ENCODE data around the gene AP1G2. TPM values are rescaled to one million over a fixed set of nuclear protein-coding genes. Genes with fewer than 3 reads are reported as not detected.

AP1G2 gene
- total and polyA plus RNA-seq, 2 of the 13 experiments (the other 11 are each of a cell fraction or from before 2014, with no cell fraction given), result 96.9 to 611 TPM

DNA sequence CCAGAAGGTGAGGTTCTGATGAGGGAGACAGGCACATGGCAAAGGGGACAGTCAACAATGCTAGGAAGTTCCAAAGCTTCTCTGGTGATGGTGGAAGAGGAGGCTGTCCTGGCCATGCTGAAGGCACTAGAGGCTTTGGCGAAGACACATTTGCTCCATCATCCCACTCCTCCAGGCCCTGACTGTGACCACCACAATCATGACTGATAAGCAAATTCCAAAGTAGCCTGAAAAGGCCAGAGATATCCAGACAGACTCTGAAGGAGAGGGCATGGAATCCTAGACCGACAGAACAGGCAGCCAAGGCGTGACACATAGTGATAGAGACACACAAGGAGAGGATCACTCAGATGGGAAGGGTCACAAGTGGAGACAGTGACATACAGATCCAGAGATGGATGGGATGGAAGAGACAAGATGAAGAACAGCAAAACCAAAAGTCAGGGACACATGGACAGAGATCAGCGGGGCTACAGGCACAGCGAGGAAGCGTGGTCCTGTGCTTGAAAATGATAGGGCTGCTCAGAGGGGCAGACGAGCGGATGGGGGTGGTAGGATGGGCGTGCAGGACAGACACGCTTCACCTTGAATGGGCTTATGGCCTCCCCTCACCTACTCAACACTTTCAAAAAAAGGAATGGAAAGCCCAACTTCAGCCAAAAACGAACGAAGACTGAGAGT, 17.3 kb downstream of the AP1G2 start (continued):
- TF ChIP-seq, protein P1, sequence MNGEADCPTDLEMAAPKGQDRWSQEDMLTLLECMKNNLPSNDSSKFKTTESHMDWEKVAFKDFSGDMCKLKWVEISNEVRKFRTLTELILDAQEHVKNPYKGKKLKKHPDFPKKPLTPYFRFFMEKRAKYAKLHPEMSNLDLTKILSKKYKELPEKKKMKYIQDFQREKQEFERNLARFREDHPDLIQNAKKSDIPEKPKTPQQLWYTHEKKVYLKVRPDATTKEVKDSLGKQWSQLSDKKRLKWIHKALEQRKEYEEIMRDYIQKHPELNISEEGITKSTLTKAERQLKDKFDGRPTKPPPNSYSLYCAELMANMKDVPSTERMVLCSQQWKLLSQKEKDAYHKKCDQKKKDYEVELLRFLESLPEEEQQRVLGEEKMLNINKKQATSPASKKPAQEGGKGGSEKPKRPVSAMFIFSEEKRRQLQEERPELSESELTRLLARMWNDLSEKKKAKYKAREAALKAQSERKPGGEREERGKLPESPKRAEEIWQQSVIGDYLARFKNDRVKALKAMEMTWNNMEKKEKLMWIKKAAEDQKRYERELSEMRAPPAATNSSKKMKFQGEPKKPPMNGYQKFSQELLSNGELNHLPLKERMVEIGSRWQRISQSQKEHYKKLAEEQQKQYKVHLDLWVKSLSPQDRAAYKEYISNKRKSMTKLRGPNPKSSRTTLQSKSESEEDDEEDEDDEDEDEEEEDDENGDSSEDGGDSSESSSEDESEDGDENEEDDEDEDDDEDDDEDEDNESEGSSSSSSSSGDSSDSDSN (CRISPR knock-in tag; IDR thresholded peaks at IDR 0.05), result no peak
- TF ChIP-seq CBX2 (IDR thresholded peaks at IDR 0.05; ENCODE audit: low read depth, low read length) (no peak), CBX2 (CRISPR knock-in tag; IDR thresholded peaks at IDR 0.05; ENCODE audit: low read depth) (0 out of 2 replicates have a peak, but pooled peaks have one; percentile 67), ZNF143 (CRISPR knock-in tag; IDR thresholded peaks at IDR 0.05) (peak; percentile 11; the same call in 1 of the 2 replicates), ZNF234 (CRISPR knock-in tag; conservative IDR thresholded peaks at IDR 0.05) (0 out of 2 replicates have a peak, but pooled peaks have one; percentile 11), SSRP1 (CRISPR knock-in tag; IDR thresholded peaks at IDR 0.05) (peak; percentile 75; the same call in 1 of the 2 replicates), ZIK1 (CRISPR knock-in tag; IDR thresholded peaks at IDR 0.05; ENCODE audit: borderline replicate concordance, low read depth) (0 out of 2 replicates have a peak, but pooled peaks have one; percentile 45), JARID2 (CRISPR knock-in tag; IDR thresholded peaks at IDR 0.05; ENCODE audit: insufficient replicate concordance) (peak; percentile 23), ZNF296 (CRISPR knock-in tag; conservative IDR thresholded peaks at IDR 0.05) (0 out of 2 replicates have a peak, but pooled peaks have one; percentile 10), SAFB2 (CRISPR knock-in tag; IDR thresholded peaks at IDR 0.05; ENCODE audit: borderline replicate concordance, low read depth) (0 out of 2 replicates have a peak, but pooled peaks have one; percentile 58), ATF7-NPFF (CRISPR knock-in tag; IDR thresholded peaks at IDR 0.05; ENCODE audit: low read depth) (0 out of 2 replicates have a peak, but pooled peaks have one; percentile 25), AKAP8 (CRISPR knock-in tag; IDR thresholded peaks at IDR 0.05) (0 out of 2 replicates have a peak, but pooled peaks have one; percentile 33), ZBTB7A (CRISPR knock-in tag; IDR thresholded peaks at IDR 0.05) (0 out of 2 replicates have a peak, but pooled peaks have one; percentile 8), SOX6 (IDR thresholded peaks at IDR 0.05) (no peak), SOX6 (CRISPR knock-in tag; IDR thresholded peaks at IDR 0.05) (no peak), MTF1 (CRISPR knock-in tag; IDR thresholded peaks at IDR 0.05) (no peak), ZNF569 (CRISPR knock-in tag; IDR thresholded peaks at IDR 0.05; ENCODE audit: borderline replicate concordance) (no peak), ZNF333 (CRISPR knock-in tag; IDR thresholded peaks at IDR 0.05; ENCODE audit: borderline replicate concordance) (peak; percentile 54; the same call in 1 of the 2 replicates), ZSCAN31 (CRISPR knock-in tag; IDR thresholded peaks at IDR 0.05; ENCODE audit: low read depth) (0 out of 2 replicates have a peak, but pooled peaks have one; percentile 10), AHR (CRISPR knock-in tag; IDR thresholded peaks at IDR 0.05) (0 out of 2 replicates have a peak, but pooled peaks have one; percentile 51), RFX3 (CRISPR knock-in tag; IDR thresholded peaks at IDR 0.05) (no peak), ZNF329 (CRISPR knock-in tag; IDR thresholded peaks at IDR 0.05; ENCODE audit: low read depth) (no peak)
- TF ChIP-seq, protein P2, sequence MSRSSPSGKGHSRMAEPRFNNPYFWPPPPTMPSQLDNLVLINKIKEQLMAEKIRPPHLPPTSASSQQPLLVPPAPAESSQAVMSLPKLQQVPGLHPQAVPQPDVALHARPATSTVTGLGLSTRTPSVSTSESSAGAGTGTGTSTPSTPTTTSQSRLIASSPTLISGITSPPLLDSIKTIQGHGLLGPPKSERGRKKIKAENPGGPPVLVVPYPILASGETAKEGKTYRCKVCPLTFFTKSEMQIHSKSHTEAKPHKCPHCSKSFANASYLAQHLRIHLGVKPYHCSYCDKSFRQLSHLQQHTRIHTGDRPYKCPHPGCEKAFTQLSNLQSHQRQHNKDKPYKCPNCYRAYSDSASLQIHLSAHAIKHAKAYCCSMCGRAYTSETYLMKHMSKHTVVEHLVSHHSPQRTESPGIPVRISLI (CRISPR knock-in tag; IDR thresholded peaks at IDR 0.05; ENCODE audit: borderline replicate concordance), result no peak
- TF ChIP-seq, protein P3, sequence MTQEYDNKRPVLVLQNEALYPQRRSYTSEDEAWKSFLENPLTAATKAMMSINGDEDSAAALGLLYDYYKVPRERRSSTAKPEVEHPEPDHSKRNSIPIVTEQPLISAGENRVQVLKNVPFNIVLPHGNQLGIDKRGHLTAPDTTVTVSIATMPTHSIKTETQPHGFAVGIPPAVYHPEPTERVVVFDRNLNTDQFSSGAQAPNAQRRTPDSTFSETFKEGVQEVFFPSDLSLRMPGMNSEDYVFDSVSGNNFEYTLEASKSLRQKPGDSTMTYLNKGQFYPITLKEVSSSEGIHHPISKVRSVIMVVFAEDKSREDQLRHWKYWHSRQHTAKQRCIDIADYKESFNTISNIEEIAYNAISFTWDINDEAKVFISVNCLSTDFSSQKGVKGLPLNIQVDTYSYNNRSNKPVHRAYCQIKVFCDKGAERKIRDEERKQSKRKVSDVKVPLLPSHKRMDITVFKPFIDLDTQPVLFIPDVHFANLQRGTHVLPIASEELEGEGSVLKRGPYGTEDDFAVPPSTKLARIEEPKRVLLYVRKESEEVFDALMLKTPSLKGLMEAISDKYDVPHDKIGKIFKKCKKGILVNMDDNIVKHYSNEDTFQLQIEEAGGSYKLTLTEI (CRISPR knock-in tag; conservative IDR thresholded peaks at IDR 0.05), result no peak
- TF ChIP-seq, protein P4, sequence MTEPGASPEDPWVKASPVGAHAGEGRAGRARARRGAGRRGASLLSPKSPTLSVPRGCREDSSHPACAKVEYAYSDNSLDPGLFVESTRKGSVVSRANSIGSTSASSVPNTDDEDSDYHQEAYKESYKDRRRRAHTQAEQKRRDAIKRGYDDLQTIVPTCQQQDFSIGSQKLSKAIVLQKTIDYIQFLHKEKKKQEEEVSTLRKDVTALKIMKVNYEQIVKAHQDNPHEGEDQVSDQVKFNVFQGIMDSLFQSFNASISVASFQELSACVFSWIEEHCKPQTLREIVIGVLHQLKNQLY (CRISPR knock-in tag; IDR thresholded peaks at IDR 0.05), result no peak
